COLO668 (cell line): ENCODE results near the gene HS3ST3A1.
A peak's percentile ranks its signal among the peaks of the same experiment; 100 is the strongest.

Experiments
- DNase-seq: peaks from one replicate; lab custom pipeline; 2025; ENCODE audit not compliant: unreplicated experiment; lab: John Stamatoyannopoulos, UW

Gene HS3ST3A1

DNA sequence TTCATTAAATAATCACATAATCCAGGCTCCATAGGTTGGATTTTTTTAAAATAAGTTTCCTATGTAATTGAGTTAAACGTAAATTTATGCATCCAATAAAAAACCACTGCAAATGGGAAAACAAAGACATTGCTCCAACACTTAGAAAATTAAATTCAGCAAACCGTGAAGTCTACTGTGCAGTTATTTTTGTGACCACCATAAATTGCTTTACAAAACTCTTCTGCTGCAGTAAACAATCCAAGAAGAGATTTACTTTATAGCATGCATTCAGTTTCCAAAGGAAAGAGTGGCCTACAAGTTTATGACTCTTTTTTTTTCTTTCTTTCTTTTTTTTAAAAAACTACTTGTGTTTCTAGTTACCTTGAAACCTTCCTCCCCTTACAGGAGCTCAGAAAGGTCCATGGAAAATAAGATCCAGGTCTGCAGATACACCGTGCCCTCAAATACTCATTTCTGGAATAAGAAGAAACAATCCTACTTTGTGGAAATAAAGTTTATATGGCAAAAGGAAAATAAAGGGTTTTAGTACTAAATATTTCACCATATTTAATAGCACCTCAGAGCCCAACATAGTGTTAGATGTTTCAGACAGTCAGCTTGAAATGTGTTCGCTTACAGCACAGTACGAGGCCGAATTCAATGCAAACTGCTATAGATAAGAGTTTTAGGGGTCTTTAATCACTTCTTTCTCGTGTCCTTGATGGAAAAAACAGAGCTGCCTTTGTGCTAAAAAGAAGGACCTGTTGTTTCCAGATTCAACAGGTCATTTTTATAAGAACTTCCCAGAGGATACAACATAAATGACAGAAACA, 3.2 kb downstream of the HS3ST3A1 start:
- DNase-seq, result no peak

DNA sequence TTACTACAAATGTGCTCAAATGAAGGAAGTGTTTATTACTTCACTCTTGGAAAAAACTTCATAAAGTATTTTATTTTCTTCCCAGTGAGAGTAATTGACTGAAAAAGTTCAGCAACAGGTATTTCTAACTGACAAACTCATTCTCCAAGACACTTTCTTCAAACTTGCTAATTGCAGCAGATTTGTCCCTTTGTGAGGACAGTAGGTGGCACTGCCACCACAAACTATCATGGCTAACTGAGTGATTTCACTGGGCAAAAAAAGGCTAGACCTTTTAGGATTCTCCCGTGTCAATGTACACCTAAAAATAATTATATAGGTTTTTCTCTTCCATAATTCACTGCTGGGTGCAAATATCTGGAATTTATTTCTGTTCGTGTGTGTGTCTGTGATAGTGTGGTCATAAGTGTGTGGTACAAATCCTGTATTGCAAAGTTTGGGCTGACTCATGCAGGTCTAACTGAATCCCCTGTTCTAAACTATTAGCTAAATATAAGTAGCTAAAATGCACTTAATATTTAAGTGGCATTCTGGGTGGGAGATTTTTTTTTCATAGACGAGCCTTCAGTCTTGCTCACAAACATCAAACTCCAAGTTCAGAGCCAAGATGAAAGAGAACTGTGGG, 3.9 kb downstream of the HS3ST3A1 start:
- peak; percentile 0 for DNase-seq

DNA sequence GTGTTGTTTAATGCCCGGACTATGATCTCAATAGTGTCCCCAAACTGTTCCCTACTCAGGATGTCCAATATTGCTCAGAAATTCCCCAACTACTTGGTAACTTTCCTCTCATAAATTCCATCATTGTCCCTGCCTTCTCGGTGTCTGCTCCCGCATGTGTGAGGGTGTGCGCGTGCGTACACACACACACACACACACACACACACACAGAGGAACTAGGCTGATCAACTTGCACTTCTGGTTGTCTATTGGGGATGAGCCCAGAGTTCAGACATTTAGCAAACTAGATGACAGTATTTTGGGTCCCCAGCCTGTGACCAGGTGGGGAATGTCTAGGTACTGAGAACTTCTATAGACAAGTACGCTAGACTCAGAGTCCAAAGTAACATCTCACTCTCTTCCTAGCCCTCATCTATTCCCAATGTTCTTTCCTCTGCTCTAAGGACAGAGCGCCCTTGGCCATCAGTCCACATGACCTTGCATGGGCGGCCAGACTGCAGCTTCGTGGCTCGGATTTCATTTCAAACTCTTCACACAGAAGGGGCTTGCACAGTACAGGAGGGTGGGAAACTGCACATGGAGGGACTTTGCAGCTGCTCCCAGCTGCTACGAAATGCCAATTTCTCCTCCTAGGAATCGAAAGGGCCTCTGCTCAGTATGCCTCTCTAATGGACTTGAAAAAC, 5.3 kb downstream of the HS3ST3A1 start:
- no peak for DNase-seq

DNA sequence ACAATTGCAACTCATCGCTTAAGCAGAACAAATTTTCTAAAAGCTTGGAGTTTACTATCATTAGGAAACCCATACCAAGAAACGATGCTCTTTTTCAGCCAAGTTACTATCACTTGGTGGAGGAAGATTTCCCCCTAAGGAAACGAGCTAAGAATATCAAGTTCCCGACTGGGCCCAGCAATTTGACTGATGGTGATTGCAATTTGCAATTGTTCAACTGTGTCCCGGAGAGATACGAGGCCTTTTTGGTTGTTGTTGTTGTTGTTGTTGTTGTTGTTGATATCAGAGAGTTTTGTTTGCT, 6.2 kb downstream of the HS3ST3A1 start:
- no peak for DNase-seq

DNA sequence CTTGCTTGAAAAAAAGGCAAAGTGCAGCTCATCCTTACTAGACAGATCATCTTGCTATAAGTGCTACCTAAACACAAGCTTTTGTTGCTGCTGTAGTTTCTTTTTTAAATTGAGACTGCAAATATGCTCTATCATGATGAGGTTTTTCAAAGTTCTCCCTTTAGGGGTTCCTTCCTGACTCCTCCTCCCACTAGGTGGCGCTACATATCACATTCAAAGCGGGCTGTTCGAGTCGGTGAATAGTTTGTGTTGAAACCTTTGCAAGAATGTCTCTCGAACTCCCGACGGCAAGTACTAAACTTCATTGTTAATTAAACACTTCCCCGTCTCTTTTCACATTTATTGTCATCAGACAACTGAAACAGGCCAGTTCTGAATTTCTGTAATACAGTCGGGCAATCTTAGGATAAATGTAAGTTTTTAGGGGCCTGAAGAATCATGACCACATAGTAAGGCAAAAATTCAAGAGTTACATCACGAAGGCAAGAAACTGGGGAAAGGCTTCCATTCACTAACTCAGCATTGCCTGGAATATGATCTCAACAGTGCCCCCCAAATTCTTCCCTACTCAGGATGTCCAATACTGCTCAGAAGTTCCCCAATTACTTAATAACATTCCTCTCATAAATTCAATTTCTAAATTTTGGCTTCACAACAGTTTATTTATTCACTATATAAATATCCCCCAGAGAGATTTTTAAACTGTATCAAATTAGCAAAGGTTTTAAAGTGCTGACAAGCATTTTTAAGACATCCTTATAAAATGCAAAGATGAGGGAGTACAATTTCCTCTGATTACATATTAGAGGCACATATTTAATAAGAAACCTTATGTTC, 6.7 kb downstream of the HS3ST3A1 start:
- peak; percentile 33 for DNase-seq

DNA sequence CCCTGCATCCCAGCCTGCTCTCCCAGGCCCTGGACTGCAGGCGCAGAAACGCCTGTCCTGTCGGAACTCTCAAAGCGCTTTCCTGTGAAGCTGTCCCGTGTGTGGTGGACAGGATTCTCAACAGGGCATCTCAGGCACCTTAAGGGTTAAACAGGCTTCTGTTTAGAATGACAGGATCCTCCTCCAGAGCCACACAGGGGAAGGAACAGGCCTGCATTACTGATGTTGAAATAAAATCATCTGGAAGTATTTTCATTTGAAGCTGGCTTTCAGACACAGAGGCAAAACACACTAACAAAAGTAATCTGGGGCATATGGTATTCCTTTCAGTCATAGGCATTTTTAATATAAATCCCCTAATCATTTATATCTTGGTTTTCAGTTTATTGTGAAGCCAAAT, 7.4 kb downstream of the HS3ST3A1 start:
- no peak for DNase-seq

DNA sequence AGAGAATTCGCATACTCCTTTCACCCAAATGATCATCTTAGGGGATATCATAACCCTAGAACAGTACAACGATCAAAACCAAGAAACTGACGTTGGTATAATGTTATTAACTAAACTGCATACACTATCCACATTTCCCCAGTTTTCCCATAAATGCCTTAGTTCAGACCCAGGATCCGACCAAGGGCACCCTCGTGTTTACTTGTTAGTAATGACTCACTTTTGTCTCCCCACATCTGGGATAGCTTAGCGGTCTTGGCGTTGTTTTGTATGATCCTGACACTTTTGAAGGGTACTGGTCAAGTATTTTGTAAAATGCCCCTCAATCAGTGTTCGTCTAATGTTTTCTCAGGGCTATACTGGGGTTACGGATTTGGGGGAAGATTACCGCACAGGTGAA, 8.0 kb downstream of the HS3ST3A1 start:
- DNase-seq, result no peak

DNA sequence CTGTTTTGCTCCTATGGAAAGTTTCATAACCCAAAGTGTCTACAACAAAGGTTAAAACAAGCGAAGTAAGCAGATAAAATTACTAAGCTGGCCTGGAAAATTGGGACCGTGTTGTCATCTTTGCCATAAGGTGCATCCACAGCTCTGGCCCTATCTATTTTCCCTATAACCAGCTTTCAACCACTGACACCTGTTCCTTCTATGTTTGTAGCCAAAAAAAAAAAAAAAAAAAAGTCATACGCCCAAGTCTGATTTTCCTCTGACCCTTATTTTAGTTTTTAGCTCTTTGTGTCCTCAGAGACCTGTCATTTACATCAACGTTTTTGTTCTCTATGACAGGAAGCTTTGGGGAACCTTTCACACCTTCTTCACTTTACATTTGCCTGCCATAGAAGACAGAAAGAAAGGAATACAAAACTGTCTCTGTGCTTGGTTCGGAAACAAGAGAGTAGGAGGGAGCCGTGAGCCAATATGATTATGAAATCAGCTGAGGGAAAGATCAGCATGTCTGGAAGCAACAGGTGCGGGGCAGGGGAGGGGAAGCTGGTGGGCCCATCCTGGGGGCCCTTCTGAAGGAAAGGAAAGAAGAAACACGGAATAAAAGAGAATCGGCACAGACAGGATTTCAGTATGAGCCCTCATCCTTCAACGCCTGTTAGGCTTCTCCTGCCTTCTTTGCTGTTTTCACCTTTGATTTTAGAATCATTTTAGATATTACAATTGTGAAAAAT, 8.5 kb downstream of the HS3ST3A1 start:
- no peak for DNase-seq

DNA sequence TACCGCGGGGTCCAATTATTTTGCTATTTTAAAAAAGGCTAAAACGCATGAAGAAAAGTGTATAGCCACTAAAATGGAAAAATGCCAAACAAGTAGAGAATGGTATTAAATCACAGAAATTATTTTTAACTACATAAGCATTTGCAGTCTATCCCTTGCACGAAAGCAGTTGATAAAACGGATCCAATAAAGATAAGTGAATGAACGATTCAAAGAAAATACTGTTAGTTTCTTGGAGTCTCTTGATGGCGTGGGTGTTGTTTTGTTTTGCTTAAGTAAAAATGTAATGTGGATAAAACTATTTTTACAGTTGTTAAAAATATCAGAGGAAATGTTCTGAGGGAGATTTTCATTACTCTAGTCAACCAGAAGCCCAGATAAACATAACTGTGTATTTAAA, 9.3 kb downstream of the HS3ST3A1 start:
- no peak for DNase-seq

DNA sequence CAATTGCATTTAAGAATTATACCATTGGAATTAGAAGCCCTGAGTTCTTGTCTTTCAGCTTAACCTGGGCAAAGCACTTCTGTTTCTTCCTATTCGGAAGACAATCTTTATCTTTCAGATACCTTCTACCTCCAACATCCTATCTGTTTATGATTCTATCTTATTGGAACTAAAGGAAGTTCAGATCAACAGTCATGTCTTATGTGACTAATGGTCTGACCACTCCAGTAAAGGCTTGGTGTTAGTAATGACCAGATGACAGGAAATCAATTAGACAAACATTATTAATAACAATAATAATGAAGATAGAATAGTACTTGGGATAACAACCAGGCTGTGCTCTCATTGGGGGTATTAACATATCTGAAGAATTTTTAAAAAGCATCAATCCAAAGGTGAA, 11.3 kb downstream of the HS3ST3A1 start:
- no peak for DNase-seq

DNA sequence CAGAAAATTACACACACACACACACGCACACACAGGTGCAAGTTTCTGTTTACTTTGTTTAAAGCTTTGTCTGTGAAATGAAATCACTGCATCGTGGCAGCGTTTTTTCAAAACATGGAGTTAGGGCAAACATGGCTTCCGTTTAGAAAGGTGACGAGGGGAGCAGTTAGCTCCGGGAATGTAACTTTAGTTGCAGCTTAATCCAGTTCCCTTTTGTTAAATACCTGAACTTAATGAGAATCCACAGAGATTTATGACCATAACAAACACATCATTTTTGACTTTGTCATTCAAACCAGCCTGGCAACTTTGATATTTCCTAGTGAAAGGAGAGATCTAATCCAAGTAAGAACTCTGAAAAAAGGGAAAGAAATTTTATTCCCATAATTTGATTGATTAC, 12.1 kb downstream of the HS3ST3A1 start:
- no peak for DNase-seq

DNA sequence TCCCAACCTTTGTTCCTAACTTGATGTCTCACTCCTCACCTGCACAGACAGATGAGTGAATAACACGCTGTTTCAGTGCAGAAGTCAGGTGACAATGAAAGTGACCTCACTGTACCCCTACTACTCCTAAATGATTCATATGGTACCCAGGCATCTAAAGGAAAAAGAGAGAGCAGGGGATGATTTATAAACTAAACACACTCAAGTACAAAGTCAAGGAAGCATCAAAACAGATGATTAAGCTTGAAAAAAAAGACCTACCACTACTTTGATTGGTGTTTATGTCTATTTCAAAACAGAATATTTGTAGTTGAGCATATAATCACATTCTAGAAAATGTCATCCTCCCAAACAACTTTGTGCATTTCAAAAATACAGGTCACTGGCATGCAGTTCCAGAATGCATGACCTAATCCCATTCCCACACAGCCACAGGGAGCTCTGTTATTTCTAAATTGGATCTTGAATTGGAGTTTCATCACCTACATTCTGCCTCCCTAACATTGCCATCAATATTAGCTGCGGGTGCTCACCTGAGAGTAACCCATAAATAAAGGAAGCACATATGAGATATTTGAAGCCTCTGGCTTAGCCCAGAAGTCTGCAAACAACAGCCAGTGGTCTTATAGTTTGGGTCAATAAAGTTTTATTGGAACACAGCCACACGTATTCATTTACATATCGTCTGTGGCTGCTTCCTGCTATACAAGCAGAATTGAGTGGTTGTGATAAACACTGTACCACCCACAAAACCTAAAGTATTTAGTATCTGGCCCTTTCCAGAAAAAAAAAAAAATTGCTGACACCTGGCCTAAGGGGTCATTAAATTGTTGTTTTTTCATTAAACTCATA, 14.0 kb downstream of the HS3ST3A1 start:
- DNase-seq, result no peak

DNA sequence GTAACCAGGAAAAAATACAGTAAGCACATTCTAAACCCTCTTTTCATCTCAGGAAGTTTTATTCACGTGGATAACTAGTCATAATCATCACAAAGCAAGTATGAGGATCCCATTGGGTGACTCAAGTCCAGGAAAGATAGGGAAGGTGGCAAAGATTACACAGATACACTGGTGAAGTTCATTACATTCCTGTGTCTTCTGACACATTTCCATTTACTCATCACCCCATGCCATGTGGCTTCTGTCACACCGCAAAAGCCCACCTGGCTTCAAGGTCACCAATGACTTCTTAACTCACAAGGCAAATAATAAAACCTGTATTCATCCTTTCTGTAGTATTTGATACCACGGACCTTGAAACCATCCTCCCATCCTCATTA, 17.0 kb downstream of the HS3ST3A1 start:
- DNase-seq, result no peak

DNA sequence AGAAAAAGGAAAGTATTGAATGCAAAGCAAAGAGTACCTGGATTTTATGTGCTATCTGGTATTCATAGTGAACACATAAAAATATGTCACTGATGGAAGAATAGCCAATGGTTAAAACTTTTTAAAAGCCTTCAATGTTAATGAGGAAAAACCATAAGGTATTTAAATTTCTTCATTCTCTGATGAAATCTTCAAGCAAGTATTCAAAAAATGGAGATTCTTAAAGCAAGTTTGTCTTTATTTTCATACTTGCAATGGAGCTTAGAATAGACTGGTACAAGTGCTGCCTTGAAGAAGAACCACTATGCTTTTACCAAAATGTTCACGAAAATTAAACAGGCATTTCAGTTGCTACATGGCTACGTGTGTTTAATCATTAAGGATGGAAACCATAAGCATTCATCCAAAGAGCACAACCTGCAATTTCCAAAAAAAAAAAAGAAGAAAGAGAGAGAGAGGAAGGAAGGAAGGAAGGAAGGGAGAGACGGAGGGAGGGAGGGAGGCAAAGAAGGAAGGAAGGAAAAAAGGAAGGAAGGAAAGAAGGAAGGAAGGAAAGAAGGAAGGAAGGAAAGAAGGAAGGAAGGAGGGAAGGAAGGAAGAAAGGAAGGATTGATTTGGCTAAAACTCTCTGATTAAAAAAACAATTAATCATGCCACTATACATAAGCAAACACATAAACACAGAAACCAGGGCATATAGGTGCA, 17.6 kb downstream of the HS3ST3A1 start:
- DNase-seq, result no peak

DNA sequence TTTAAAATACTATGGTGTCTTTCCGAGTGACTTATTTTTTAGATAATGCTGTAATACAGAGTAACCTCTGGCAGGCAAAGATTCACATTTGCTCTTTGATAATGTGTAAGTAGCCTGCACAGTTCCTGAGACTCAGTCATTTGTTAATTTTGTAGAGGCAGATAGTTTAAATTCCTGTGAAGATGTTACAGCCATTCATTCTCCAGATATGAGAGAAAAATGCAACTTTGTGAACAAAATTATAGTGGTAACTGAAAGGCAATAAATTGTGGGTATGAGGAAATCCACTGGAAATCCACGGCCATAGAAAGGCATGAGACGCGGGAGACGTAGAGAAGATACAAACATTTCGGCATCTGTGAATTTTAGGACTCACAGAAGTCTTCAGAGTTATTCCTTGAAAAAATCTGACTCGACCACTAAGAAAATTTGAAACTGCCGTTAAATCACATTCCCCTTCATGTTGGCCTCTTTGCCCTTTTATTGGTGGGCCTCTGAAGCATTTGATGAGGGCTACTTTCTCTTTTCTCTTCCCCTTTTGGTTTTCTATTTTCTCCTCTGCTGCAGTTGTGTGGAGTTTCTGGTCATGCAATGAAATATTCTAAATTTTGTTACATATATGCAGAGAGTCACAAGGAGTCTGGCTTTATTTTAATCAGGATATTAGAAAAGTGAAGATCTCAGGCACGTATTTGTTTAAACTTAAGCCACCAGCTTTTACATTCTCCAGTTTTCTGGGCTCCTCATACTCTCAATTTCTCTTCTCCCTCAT, 18.8 kb downstream of the HS3ST3A1 start:
- no peak for DNase-seq

DNA sequence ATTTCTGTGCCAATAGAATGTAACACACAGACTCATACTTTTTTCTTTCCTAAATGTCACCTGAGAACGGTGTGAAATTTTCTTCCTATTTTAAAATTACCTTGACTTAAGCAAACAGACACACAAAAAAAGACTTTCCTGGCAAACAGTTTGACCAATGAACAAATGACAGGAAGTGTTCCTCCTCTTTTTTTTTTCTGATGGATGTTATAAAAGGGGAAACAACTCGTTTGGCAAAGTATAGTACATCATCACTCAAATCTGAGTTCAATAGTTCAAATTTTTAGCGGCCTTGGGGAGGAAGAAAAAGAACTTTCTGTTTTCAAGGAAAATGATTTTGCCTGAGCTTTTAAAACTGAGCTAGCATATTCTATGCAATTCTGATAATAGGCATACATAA, 19.8 kb downstream of the HS3ST3A1 start:
- DNase-seq, result no peak

DNA sequence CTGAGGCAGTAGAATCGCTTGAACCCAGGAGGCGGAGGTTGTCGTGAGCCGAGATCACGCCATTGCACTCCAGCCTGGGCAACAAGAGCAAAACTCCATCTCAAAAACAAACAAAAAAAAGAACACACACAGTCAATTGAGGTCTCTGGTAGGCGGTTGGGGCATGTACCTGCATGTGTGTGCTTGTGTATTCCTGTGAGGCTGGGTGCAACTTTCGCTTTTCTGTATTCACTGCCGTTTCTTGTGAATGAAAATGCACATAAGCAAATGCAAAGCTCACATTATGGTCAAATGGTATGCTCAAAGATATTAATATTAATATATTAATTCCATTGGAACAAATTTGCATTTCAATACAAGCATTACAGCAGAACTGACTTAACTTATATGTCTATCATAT, 20.9 kb downstream of the HS3ST3A1 start:
- DNase-seq, result no peak

DNA sequence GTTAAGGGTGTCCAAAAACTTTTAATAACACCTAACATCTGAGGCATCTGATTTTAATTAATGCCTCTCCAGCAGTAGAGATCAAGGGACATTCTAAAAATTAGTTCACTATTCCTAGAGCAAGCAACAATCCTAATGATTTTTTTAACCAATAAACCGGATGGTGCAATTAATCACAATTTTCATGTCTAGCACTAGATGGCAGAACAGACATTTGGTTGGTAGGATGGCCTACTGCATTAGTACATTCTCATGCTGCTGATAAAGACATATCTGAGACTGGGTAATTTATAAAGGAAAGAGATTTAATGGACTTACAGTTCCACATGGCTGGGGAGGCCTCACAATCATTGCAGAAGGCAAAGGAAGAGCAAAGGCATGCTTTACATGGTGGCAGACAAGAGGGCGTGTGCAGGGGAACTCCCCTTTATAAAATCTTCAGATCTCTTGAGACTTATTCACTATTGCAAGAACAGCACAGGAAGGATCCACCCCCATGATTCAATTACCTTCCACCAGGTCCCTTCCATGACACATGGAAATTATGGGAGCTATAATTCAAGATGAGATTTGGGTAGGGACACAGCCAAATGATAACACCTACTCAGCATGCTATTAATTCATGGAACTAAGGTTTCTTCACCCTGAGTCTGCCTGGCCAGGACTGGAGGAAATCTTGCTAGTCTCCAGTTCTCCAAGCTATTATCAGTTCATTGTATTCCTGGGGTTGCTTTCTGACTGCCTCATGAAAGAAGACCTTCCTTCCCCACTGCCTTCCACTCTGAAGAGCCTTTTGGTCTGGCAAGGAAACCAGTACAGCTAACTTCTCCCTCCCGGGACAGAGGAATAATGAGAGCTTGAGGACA, 24.8 kb downstream of the HS3ST3A1 start:
- no peak for DNase-seq
